Measurements from ENCODE around the gene NPAS3. TPM values are rescaled to one million over a fixed set of nuclear protein-coding genes. Genes with fewer than 3 reads are reported as not detected.

NPAS3 gene
- total RNA-seq, 1 donor, result 0.86 TPM

GRCh38 chr14:33451211-33451610 is 512.5 kb downstream of the NPAS3 start:
- H3K4me3 ChIP-seq (ENCODE audit: low read depth, low read length), result no peak overlapping the region
- no peak for TF ChIP-seq CTCF (IDR thresholded peaks at IDR 0.05; ENCODE audit: insufficient read depth, low read depth, low read length)
- no peak for DNase-seq (ENCODE audit: low read depth)

GRCh38 chr14:33452995-33453394 is 514.3 kb downstream of the NPAS3 start:
- no peak overlapping the region for H3K4me3 ChIP-seq (ENCODE audit: low read depth, low read length)
- TF ChIP-seq CTCF (IDR thresholded peaks at IDR 0.05; ENCODE audit: insufficient read depth, low read depth, low read length), result no peak
- DNase-seq (ENCODE audit: low read depth), result no peak

- TF ChIP-seq CTCF (IDR thresholded peaks at IDR 0.05; ENCODE audit: insufficient read depth, low read depth, low read length), result no peak
- peak; percentile 44 for DNase-seq (ENCODE audit: low read depth)
- no peak overlapping the region for H3K4me3 ChIP-seq (ENCODE audit: low read depth, low read length)
Observed at GRCh38 chr14:33454022-33454595, 515.4 kb downstream of the NPAS3 start.

GRCh38 chr14:33454707-33455106 is 516.0 kb downstream of the NPAS3 start:
- no peak overlapping the region for H3K4me3 ChIP-seq (ENCODE audit: low read depth, low read length)
- DNase-seq (ENCODE audit: low read depth), result no peak
- TF ChIP-seq CTCF (IDR thresholded peaks at IDR 0.05; ENCODE audit: insufficient read depth, low read depth, low read length), result no peak

- TF ChIP-seq CTCF (IDR thresholded peaks at IDR 0.05; ENCODE audit: insufficient read depth, low read depth, low read length), result no peak
- H3K4me3 ChIP-seq (ENCODE audit: low read depth, low read length), result no peak overlapping the region
- DNase-seq (ENCODE audit: low read depth), result no peak
Observed at GRCh38 chr14:33455654-33456345, 517.1 kb downstream of the NPAS3 start.

- H3K4me3 ChIP-seq (ENCODE audit: low read depth, low read length), result no peak overlapping the region
- DNase-seq (ENCODE audit: low read depth), result no peak
- no peak for TF ChIP-seq CTCF (IDR thresholded peaks at IDR 0.05; ENCODE audit: insufficient read depth, low read depth, low read length)
Observed at GRCh38 chr14:33457021-33457420, 518.3 kb downstream of the NPAS3 start.

Data from fibroblast of villous mesenchyme (primary cell).